Peyer's patch (tissue), 4 donors: Measurements from ENCODE around the gene CNKSR3.

ENCODE experiments used
- POLR2A ChIP-seq, 2 donors: fragments of 450-650 bp; IDR thresholded peaks; one replicate each; pipeline ENCODE4 v1.5.1; 2017; ENCODE audit warnings: antibody characterized with exemption in 2 of 2, mild to moderate bottlenecking in 2 of 2, moderate library complexity in 2 of 2
- TF ChIP-seq, protein P1 (sequence below), 6 experiments: fragments of 450-650 bp in 4 of 6; fragments of 200-600 bp in 2 of 6; sonication (generic) in 1 of 6; IDR thresholded peaks; one replicate each; pipeline ENCODE4 v1.5.1; 2017 to 2019; ENCODE audit warnings: antibody characterized with exemption in 6 of 6, mild to moderate bottlenecking in 3 of 6, moderate library complexity in 1 of 6

DNA sequence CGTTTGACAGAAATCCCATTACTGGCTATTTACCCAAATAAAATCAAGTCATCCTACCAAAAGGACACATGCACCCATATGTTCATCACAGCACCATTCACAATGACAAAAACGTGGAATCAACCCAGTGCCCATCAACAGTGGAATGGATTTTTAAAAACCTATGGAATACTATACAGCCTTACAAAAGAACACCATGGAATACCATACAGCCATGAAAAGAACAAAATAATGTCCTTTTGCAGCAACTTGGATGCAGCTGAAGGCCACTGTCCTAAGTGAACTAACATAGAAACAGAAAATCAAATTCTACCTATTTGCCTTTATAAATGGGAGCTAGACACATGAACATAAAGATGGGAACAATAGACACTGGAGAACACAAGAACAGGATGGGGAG is 136.5 kb downstream of the CNKSR3 start:
- TF ChIP-seq, protein P1, sequence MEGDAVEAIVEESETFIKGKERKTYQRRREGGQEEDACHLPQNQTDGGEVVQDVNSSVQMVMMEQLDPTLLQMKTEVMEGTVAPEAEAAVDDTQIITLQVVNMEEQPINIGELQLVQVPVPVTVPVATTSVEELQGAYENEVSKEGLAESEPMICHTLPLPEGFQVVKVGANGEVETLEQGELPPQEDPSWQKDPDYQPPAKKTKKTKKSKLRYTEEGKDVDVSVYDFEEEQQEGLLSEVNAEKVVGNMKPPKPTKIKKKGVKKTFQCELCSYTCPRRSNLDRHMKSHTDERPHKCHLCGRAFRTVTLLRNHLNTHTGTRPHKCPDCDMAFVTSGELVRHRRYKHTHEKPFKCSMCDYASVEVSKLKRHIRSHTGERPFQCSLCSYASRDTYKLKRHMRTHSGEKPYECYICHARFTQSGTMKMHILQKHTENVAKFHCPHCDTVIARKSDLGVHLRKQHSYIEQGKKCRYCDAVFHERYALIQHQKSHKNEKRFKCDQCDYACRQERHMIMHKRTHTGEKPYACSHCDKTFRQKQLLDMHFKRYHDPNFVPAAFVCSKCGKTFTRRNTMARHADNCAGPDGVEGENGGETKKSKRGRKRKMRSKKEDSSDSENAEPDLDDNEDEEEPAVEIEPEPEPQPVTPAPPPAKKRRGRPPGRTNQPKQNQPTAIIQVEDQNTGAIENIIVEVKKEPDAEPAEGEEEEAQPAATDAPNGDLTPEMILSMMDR (IDR thresholded peaks at IDR 0.05) = no peak
- no peak for TF ChIP-seq POLR2A (IDR thresholded peaks at IDR 0.05)
